Mesothelial cell of epicardium (in vitro differentiated cells): Measurements from ENCODE around the gene DOCK2. TPM values are rescaled to one million over a fixed set of nuclear protein-coding genes. Genes with fewer than 3 reads are reported as not detected.

Experiments
- DNase-seq, 2 experiments: peaks; one replicate each; pipeline ENCODE4 v3.0.0; 2021; ENCODE audit warnings: low spot score in 2 of 2; ENCODE audit not compliant: unreplicated experiment in 2 of 2
- H3K27ac Mint-ChIP-seq: 2 replicates; pipeline ENCODE4 v1.8.0; 2021; ENCODE audit warnings: mixed read lengths
- H3K27me3 Mint-ChIP-seq: 2 replicates; pipeline ENCODE4 v1.8.0; 2021; ENCODE audit warnings: low read depth, mixed read lengths
- H3K36me3 Mint-ChIP-seq: 2 replicates; pipeline ENCODE4 v1.8.0; 2021; ENCODE audit warnings: mixed read lengths
- H3K4me1 Mint-ChIP-seq: 2 replicates; pipeline ENCODE4 v1.8.0; 2021; ENCODE audit warnings: mixed read lengths
- H3K4me3 Mint-ChIP-seq: 2 replicates; pipeline ENCODE4 v1.8.0; 2021; ENCODE audit warnings: mild to moderate bottlenecking, moderate library complexity, mixed read lengths
- H3K9me3 Mint-ChIP-seq: 2 replicates; pipeline ENCODE4 v1.8.0; 2021; ENCODE audit warnings: mixed read lengths
- total RNA-seq: library from RNA; stranded (reverse); gene quantifications from 3 replicates; pipeline ENCODE4 v1.2.1, GENCODE V29; 2021
- TF ChIP-seq, protein P1 (sequence below): fragments of 200-600 bp; sonication (generic); IDR thresholded peaks from one replicate; pipeline ENCODE4 v1.5.0; 2021; ENCODE audit warnings: antibody characterized with exemption; ENCODE audit not compliant: unreplicated experiment

The DOCK2 gene
- total RNA-seq, 1 donor from 2014 or later = 0.25 TPM

DNA sequence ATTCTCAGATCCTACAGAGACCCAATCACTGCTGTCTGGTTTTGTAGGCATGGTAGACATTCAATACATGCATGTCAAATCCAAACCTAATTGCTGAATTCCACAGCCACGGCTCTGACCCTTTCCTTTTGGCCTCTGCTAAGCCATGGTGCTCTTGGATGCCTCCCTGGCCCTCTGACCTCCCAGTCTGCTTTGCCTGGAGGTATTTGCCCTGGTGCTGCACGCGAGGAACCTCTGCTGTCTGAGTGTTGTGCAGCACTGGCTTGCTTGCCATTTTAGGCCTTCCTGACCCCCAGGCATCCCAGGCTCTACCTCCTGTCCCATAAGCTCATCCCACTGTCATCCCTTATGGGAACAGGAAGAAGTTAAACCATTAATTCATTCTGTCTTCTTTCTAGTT is 60.9 kb downstream of the DOCK2 start:
- Mint-ChIP-seq H3K27ac (no peak overlapping the region), H3K4me1 (no peaks in the 10 kb centered on the region)

GRCh38 chr5:169700611-169701010 is 63.5 kb downstream of the DOCK2 start:
- Mint-ChIP-seq H3K9me3 (no peaks in the 10 kb centered on the region), H3K27me3 (peaks cover 38% of the 10 kb centered on the region), H3K36me3 (no peaks in the 10 kb centered on the region), H3K4me3 (no peak overlapping the region), H3K27ac (no peak overlapping the region), H3K4me1 (peaks cover 4% of the 10 kb centered on the region)
- TF ChIP-seq, protein P1, sequence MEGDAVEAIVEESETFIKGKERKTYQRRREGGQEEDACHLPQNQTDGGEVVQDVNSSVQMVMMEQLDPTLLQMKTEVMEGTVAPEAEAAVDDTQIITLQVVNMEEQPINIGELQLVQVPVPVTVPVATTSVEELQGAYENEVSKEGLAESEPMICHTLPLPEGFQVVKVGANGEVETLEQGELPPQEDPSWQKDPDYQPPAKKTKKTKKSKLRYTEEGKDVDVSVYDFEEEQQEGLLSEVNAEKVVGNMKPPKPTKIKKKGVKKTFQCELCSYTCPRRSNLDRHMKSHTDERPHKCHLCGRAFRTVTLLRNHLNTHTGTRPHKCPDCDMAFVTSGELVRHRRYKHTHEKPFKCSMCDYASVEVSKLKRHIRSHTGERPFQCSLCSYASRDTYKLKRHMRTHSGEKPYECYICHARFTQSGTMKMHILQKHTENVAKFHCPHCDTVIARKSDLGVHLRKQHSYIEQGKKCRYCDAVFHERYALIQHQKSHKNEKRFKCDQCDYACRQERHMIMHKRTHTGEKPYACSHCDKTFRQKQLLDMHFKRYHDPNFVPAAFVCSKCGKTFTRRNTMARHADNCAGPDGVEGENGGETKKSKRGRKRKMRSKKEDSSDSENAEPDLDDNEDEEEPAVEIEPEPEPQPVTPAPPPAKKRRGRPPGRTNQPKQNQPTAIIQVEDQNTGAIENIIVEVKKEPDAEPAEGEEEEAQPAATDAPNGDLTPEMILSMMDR = no peak
- DNase-seq = no peak

More for the DNA sequence above, 60.9 kb downstream of the DOCK2 start:
- no peak overlapping the region for H3K4me3 Mint-ChIP-seq
- H3K9me3 Mint-ChIP-seq = no peaks in the 10 kb centered on the region
- TF ChIP-seq, protein P1 = no peak
- no peaks in the 10 kb centered on the region for H3K36me3 Mint-ChIP-seq
- H3K27me3 Mint-ChIP-seq = peaks cover 52% of the 10 kb centered on the region
- no peak for DNase-seq

GRCh38 chr5:169701910-169702451 is 64.9 kb downstream of the DOCK2 start:
- Mint-ChIP-seq H3K4me1 (peaks cover 4% of the 10 kb centered on the region), H3K27me3 (peaks cover 31% of the 10 kb centered on the region), H3K36me3 (no peaks in the 10 kb centered on the region), H3K27ac (no peak overlapping the region), H3K4me3 (no peak overlapping the region), H3K9me3 (no peaks in the 10 kb centered on the region)
- TF ChIP-seq, protein P1 = no peak
- DNase-seq = no peak

DNA sequence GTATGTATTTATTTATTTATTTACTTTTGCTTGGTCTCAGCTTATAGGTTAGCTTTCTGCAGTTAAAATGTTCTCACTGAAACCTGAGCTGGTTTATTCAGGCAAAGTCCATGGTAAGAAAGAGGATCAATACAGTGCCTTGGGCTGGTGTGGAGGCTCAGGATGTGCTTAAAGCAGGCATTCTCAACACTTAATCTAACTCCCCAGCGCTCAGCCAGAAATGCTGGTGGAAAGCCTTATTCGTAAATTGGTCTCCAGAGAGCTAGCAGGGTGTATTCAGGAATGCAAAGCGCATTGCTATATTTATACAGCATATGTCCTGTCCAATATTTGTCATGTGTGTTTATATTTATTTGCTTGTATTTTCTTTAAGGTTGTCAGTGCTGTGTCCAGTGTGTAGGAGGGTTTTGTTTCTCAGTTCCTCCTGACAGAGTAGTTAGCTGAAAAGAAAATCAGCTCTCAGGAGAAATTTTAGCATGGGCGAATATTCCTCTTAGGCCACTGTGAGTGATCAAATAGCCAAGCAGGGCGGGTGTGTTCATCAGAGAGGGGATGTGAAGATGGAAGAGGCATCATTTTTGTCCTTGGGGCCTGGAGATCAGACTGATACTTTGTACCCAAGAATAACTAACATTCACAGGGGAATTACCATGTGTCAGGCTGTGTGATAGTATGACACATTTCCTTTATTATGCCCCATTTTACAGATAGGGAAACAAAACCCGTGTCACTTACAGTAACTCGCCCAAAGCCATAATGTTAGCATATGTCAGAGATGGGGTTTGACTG is 65.8 kb downstream of the DOCK2 start:
- Mint-ChIP-seq H3K27me3 (peaks cover 27% of the 10 kb centered on the region), H3K36me3 (no peaks in the 10 kb centered on the region), H3K9me3 (no peaks in the 10 kb centered on the region), H3K4me3 (no peak overlapping the region), H3K27ac (no peak overlapping the region), H3K4me1 (peaks cover 4% of the 10 kb centered on the region)
- DNase-seq = no peak
- TF ChIP-seq, protein P1 = no peak

- no peak for DNase-seq
- H3K27me3 Mint-ChIP-seq = peaks cover 19% of the 10 kb centered on the region
- peaks cover 4% of the 10 kb centered on the region for H3K4me1 Mint-ChIP-seq
- H3K9me3 Mint-ChIP-seq = no peaks in the 10 kb centered on the region
- H3K36me3 Mint-ChIP-seq = no peaks in the 10 kb centered on the region
- TF ChIP-seq, protein P1 = no peak
- H3K27ac Mint-ChIP-seq = no peak overlapping the region
- H3K4me3 Mint-ChIP-seq = no peak overlapping the region
These were observed 66.7 kb downstream of the DOCK2 start for GRCh38 chr5:169703813-169704212.
